Measurements from ENCODE around the gene POLR3A.
"Not testable (repeated sequence)": the region's sequence is repeated elsewhere in the genome, so short reads cannot be mapped to it uniquely, and the experiment has no call there.

POLR3A gene

DNA sequence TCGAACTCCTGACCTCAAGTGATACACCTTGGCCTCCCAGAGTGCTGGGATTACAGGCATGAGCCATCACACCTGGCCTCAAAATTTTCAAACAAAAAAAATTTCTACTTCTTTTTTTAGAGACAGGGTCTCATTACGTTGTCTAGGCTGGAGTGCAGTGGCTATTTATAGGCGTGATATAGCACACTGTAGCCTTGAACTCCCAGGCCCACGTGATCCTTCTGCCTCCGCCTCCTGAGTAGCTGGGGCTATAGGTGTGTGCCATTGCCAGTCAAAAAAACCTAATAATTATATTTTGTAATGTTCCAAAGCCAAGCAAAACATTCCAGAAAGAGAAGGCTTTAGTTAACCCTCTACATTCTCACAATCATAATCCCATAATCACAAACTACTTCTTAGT is 13.8 kb downstream of the POLR3A start:
- no peak for DNase-seq

DNA sequence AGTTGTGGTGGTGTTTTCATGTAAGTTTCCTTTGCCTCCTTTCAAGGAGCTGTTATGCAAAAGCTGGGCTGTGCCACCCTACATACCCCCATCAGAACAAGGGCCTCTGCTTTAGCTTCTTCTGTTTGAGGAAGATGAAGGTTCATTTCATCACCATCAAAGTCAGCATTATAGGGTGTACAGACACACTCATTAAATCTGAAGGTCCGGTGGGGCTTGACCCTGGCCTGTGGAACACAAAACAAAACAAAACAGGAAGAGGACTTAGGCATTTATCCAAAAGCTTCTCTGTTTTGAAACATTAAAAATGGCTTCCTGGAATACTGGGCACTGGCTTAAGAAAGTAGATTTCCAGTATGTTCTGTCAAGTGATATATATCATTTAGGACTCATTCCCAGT is 15.8 kb downstream of the POLR3A start:
- no peak for DNase-seq

DNA sequence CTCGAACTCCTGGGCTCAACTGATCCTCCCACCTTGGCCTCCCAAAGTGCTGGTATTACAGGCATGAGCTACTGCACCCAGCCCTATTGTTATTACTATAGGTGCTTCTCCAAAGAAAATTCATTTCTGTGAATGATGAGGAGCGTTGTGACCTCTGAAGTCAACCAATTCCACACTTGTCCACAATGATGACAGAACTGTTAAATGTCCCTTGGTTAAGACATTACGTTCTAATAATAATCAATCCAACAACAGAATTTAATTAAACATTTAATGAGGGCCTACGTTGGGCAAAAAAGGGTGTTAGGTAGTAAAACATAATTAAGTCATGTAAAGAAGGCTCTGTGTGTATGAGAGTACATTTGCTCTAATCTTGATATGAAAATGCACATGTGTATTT is 18.2 kb downstream of the POLR3A start:
- no peak for DNase-seq

DNA sequence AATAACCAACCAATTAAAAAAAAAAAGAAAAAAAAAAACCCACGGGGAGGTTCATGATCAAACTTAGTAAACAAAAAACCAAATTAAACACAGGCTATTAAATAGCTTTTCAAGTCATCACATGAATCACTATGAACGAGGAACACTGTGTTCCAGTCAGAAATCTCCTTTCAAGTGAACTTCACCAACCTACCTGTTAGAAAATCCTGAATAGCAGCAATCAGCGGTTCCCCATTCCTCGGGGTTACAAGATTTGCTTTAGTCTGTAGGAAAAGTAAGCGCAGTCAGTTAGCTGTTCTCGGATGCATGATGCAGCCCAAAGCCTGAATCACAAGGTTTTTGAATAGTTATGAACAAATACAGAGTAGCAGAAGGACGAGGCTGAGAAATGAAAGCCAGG is 19.0 kb downstream of the POLR3A start:
- DNase-seq = no peak

DNA sequence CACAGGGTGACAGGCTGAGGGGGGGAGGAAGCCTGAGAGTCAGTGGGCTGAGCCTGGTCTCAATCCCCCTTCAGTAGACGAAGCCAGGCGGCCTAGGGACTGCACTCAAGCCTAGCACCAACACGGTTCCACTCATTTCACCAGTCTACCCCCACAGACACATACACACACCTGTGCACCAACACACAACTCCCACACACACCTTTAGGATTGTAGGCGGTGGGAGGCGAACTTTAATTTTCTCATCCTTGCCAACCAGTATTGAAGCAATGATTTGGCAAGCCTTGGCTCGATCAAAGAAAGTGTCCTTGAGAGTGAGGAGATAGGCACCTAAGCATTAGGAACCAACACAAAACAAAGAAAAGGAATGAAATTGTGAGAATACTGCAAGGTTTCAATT is 19.7 kb downstream of the POLR3A start:
- no peak for DNase-seq

DNA sequence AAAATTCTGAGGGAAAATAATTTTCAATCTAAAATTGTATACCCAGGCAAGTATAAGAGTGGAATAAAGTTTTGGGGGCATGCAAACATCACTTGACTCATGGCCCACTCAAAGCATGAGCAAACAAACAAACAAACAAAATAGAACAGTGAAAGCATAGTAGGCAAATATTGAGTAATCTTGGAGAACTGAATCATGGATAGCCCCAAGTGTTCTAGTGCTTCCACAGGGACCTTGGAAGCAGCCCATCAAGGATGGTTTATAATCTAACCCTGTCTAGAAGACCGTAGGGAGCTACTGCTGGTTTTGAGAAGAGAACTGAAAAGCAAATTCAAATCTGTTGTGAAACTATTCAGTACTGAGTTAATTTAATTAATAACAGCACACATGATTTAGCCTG is 22.1 kb downstream of the POLR3A start:
- no peak for DNase-seq

DNA sequence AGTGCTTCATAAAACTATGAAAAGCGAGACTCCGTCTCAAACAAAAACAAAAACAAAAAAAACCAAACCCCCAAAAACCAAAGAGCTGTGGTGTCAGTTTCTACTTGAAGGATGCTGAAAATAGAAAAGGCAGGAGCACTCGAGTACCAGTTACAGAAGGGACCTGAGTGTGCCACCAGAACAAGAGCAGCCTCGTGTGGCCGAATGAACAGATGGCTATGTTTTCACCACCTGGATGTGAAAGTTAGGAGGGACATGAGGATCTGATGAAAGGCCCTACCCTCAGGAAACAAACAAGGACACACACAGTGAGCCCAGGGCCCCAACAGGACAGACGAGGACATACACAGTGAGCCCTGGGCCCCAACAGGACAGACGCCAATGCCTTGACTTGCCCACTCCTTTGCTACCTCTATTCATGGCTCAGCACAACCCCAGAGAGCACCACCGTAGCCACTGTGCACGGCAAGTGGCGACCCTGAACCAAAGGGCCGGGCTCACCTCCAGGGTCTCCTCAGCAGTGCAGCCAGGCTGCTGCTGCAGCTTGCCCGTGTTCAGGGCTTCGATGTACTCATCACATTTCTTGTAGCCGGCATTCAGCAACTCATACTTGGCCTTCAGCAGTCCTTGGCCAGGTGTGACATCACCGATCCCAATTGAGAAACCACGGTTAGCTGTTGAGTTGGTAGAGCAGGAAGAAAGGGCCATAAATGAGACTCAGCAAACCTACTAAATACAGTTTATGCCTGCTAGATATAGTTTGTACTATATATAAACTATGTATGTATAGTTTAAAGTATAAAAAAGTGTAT is 24.9 kb downstream of the POLR3A start:
- peak in 1 of 3 experiments; percentile 1 for DNase-seq

DNA sequence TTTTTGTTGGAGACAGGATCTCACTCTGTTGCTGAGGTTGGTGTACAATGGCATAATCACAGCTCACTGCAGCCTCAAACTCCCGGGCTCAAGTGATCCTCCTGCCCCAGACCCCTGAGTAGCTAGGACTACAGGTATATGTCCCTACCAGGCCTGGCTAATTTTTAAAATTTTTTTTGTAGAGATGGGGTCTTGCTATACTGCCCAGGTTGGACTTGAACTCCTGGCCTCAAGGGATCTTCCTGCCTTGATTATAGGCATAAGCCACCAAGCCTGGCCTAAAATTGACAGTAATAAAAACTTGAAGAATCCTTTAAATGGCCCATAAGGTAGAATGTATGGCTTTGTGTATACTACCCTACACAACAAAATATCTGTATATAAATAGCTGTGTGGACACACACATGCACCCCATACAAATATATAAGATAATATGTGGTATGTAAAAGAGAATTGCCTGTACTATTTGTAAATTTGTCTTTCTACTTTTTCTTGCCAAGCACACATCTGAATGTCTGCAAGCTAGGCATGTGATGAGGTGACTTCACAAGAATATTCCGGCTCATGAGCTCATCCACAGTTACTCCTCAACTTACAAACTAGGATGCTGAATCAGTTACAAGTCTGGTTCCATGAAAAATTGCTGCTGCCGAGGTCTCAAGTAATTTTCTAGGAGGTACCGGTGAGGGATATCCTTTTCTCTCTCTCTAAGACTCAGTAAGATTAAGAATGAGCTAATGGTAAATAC is 26.6 kb downstream of the POLR3A start:
- no peak for DNase-seq

DNA sequence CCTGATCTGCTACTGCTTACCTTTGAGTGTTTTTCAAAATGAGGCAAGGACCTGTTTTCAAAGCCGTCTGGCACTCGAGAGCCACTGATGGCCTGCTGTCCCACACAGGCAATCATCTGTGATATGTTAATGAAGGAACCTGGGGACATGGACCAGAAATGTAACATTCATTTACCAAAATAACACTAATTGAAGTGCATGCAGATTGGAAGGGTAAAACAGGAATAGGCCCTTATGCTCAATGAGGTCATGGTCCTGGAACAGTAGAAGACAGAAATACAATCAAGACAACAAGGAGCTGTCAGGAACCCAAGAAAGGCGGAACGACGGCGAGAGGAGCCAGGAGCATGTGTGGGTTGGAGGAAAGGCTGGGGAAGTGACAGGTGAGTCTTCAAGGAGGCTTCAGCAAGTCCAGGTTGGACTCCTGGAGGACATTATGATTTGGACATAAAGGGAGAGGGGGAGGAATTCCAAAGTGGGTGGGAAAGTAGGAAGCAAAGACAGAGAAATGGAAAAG is 28.3 kb downstream of the POLR3A start:
- DNase-seq = no peak

DNA sequence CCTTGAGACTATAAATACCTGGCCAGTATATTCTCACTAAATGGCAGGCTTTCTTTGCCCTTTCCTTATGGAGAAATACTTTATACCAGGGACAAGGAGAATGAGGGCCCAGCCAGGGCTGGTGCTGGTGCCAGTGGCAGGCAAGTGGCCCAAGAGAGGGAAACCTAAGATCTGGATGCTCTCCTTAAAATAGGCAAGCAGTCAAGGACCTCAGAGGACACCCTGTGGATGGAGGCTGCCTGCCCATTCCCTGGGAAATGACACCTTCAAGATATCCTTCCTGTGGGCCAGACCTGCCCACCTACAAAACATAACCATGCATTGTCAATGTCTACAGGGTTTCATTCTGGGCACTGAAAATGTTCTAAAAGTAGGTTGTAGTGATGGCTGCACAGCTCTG is 29.1 kb downstream of the POLR3A start:
- DNase-seq = no peak

DNA sequence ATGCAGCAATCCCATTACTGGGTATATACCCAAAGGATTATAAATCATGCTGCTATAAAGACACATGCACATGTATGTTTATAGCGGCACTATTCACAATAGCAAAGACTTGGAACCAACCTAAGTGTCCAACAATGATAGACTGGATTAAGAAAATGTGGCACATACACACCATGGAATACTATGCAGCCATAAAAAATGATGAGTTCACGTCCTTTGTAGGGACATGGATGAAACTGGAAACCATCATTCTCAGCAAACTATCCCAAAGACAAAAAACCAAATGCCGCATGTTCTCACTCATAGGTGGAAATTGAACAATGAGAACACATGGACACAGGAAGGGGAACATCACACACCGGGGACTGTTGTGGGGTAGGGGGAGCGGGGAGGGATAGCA is 30.5 kb downstream of the POLR3A start:
- not testable (repeated sequence) for DNase-seq

DNA sequence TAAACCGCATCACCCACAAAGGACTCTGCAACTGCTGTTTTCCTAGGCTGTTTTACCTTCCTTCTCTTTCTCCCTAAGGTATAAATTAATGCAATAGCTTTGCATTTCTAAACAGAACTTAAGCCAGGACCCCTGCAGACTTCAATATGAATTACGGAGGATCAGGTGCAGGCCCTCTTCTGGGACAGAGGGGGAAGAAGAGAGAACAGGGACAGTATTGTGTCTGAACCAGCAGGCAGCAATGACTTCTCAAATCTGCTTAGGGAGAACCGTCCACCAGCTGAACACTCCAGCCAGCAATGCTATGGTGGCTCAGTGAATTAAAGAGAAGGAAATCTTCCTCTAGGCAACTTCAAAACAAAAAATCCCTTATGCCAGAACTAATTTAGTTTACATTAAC is 35.7 kb downstream of the POLR3A start:
- no peak for DNase-seq

DNA sequence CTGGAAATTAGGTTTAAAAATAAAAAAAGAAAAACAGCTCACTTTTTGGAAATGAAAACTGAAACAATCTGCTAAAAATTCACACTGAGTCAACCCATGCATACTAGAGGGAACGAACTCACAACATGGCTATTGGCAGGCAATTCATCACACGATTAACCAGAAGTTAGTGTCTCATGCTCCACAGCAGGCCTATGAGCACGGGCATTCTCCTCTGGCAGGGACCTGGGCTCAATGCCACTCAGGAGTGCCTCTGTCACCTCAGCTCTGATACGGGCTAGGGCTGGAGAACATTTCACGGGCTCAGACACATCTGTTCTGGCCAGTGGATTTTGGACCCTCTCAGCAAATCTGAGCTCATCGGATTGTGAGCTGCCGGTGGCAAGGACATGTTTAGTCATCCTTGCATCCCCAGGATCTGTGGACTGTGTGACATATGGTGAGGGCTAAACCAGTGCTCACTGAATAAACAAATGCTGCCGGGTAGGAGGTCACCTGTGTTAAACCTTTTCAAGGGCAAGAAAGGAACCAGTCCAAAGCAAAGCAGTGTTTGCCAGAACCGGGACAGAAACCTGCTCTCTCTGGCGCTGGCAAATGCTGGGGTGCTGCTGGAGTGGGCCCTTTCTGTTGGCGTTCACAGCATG is 40.1 kb downstream of the POLR3A start:
- DNase-seq = no peak

DNA sequence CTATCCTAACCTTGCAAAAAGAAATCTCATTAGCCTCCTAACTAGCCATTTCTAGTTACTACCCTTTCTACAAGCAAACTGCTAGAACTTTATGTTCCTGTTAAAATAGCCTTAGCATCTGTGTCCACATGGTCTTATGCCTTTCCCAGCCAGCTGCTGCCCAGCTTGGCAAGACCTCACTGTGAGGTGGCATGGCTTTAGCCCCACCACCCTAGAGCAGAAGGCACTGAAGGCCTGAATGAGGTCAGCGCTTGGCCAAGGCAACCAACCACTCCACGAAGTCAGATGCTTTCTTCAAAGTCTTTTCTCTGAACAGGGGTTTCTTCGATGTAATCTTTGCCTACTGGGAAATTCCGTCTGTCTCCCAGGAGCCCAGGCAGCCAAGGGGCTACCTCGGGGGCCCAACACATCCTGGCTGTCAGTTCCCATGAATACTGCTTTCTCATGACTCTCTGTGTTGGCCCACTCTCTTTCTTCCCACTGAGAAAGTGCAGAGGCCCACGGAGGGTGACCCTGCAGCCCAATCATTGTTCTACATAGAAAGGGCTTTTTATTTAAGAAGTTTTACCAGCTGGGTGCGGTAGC is 41.6 kb downstream of the POLR3A start:
- no peak for DNase-seq

DNA sequence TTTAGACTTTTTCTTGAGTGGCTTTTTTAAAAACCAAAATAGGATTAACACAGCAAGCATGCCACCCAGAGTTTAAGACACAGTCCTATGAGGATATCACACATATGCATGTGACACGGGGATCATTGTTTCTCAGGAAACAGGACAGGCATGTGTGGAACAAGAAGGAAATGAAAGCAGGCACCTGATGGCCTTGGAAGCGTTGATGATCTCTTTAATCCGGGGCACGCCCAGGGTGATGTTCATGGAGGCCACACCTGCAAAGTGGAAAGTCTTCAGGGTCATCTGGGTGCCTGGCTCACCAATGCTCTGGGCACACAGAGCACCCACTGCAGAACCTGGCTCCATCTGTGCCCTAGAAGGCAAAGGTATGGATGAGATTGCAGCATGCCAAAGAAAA is 44.3 kb downstream of the POLR3A start:
- no peak for DNase-seq

DNA sequence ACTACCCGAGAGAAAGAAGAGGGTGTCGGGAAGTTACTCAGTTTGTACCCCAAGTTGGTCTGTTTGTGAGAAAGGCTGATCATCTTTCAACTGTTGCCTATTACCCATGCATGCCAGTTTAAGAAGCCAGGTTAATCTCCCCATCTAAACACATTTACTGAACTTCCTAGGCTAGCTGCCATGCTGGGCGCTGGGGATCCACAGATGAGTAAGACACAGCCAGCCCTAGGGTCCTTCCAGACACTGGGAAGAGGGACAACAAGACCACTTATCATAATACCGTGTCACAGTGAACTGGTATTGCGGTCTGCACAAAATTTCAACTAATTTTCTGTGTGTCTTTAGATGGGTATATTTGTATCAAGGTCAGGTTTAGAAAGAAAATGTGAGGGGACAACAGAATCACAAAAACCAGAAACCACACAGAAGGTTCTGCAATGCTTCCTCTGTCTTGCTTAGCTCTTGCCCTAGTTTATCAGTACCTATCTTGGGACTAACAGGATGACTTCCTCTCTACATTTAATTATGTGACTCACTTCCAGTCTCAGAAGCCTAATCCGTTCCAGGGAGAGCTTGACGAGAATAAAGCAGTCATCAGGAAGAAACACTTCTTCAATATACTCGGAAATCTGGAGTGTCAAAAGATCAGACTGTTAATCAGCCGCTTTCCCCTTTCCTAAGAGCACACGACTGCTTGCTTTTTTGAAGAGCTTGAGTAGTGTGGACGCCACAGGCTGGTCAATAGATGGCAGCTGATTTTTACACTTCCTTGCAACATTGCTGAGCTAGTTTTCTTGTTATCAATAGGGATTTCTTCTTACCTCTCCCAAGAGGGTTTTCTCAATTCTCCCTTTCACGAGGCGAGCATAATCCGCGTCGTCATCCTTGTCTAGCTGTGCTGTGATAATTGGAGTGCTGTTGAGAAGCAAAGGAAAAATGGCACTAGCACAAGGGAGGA is 45.7 kb downstream of the POLR3A start:
- DNase-seq = peak in 1 of 3 experiments; percentile 0

DNA sequence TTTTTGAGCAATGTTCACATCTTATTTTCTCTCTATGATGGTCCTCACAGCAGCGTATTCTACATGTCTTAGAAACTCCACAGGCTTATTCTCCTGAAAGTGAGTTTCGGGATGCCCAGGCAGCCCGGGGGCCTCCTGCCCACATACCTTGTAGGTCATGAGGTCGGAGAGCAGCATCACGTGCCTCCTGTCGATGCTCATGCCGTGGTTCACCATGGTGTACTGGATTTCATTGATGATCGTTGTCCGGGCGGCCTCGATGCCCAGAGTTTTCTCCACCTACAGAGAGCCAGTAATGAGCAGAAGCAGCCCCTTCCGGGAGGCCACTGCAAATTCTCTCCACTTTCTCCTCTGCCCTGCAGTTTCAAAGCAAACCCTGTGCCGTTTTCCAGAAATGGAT is 48.0 kb downstream of the POLR3A start:
- DNase-seq = no peak

DNA sequence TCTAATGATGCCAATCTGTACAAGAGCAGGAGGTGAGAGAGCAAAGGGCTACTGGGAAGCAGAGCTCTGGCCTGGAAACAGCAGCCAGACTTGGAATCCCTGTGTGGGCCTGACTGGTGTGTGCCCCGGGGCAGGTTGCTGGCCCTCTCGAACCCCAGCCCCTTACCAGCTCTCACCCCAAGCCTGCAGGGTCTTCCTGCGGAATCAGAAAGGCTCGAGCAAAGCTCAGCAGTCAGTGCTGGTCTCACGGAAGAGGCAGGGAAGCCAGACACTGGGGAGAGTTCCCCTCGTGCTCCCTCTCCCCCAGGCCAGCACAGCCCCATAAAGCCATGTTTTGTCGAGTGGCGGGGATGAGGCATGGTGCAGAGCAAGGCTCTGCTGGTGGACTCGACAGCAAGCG is 50.1 kb downstream of the POLR3A start:
- no peak for DNase-seq

DNA sequence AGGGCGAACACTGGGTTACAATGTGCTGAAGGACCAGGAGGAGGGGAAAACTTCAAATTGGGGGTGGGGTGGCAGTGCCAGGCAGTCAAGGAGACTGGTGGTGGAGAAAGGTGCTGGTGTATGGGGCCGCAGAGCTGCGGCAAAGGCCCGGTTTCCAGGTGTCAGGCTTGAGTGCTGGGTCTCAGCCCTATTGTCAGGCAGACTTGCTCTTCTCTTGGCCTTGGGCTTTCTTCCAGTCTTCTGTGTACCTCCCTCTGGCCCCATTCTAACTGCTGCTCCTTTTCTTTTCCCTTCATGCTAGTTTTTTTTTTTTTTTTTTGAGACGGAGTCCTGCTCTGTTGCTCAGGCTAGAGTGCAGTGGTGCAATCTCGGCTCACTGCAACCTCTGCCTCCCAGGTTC is 51.0 kb downstream of the POLR3A start:
- no peak for DNase-seq

DNA sequence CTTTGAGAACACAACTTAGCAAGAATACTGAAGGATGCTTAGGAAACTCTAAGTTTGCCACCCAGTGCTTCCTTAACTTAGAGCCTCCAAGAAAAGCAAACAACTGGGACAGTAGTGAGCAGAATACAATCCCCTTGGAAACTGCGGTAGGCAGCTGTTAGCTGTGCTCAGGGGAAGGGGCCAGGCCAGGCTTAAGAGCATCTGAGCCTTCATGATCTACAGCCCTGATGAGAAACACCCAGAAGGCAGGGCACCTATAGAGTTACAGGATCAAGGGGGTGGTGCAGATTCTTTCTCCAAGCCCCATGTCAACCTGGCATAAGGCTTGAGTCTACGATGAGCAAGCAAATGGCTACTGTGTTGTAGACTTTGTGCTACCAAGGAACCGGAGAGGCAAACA is 51.4 kb downstream of the POLR3A start:
- no peak for DNase-seq

DNA sequence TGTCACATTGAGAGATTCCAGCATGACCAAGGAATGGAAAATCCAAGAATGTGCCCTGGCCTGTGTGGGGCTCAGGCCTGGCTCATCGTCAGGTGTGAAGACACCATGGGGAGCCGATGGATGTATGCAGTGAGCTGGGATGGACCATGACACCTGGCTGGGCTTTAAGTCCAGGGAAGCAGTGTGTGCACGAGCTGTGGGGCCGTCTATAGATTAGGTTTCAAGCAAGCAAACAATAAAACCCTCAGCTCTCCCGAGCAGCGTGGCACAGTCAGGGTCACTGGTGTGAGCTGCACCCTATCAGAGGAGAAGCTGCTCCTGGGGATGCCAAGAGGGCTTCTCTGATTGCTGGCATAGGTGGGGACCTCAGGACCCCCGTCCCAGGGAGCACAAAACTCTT is 52.3 kb downstream of the POLR3A start:
- no peak for DNase-seq

DNA sequence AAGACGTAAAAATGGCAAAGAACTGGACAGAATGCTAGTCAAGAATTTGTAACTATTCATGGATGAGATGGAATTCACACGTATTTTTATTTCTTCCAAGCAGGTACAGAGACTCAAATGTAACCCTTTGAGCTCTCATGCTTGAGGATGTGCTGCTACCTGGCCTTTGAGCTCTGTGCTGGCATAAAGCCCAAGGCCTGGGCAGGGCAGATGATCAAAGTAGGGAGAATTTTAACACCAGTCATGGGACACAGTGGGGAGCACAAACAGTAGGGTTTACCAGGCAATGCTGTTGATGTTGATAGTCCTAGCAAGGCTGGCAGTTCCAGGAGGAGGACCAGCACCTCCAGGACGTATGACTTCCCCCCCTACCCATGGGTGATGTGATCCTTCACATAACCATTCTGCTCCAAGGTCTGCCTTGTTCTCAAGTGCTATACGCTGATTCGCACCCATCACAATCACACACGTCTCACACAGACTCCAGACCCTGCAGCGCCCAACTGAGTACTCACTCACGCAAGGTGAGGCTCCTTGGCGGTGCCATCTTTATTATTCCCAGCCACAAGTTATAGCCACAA is 54.1 kb downstream of the POLR3A start:
- no peak for DNase-seq

All from NCI-H1417 (cell line).